ENCODE results near the gene NF2.

Gene NF2

DNA sequence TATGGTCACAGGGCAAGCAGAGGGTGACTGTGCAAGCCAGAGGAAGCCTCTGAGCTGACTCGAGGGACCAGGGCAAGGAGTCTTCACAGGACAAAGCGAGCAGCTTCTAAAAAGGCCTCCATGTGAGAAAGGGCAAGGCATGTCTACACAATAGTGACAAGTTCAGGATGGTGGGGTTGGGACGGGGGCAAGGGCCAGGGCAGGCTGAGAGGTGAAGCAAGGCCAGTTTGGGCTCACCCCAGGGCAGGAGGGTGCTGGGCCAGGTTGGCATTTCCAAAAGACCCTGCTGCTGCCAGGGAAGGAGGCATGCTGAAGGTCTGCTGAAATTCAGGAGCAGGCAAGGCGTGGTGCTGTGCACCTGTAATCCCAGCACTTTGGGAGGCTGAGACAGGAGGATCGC lies 104.0 kb downstream of the NF2 start:
- no peak overlapping the region for H4K8ac ChIP-seq (ENCODE audit: low read length)
- H2BK120ac ChIP-seq (ENCODE audit: low read depth, low read length): no peak overlapping the region
- H3K27ac ChIP-seq (ENCODE audit: low read length, poor library complexity, severe bottlenecking): no peak overlapping the region
- H3K4me1 ChIP-seq (ENCODE audit: control insufficient read depth, insufficient read depth, low read depth, low read length): peaks cover 31% of the 10 kb centered on the region
- H2BK5ac ChIP-seq (ENCODE audit: low read depth, low read length, poor library complexity, severe bottlenecking): no peak overlapping the region
- 89% methylated on average over 5 of the region's 5 CpGs for WGBS
- no peak overlapping the region for H2BK15ac ChIP-seq (ENCODE audit: low read depth, poor library complexity, severe bottlenecking)
- no peaks in the 10 kb centered on the region for H3K9me3 ChIP-seq (ENCODE audit: control insufficient read depth, low read length)
- no peak overlapping the region for H3K4me2 ChIP-seq (ENCODE audit: low read length, poor library complexity, severe bottlenecking)
- H3K9ac ChIP-seq (ENCODE audit: low read length): no peak overlapping the region
- H4K91ac ChIP-seq (ENCODE audit: low read length): no peak overlapping the region
- no peak overlapping the region for H2AFZ ChIP-seq (ENCODE audit: low read depth, low read length)
- H3K4ac ChIP-seq (ENCODE audit: low read depth in 1 of 2, low read length in 2 of 2): no peak overlapping the region
- no peaks in the 10 kb centered on the region for H3K79me1 ChIP-seq (replicated peaks; ENCODE audit: low read length, poor library complexity, severe bottlenecking)
- H3K14ac ChIP-seq (ENCODE audit: low read length in 2 of 2): no peak overlapping the region
- no peak overlapping the region for H2BK12ac ChIP-seq (ENCODE audit: low read length in 2 of 2)
- H3K23ac ChIP-seq (ENCODE audit: low read length in 2 of 2): no peak overlapping the region
- H2AK5ac ChIP-seq (ENCODE audit: low read length, severe bottlenecking): no peak overlapping the region
- H3K4me3 ChIP-seq (ENCODE audit: insufficient read depth in 1 of 2, low read depth in 1 of 2, low read length in 2 of 2): no peak overlapping the region
- no peaks in the 10 kb centered on the region for H3K36me3 ChIP-seq (ENCODE audit: control insufficient read depth in 1 of 2, insufficient read depth in 2 of 2, low read depth in 1 of 2, low read length in 2 of 2)
- H3K18ac ChIP-seq (ENCODE audit: low read depth in 1 of 2, low read length in 2 of 2): no peak overlapping the region
- peaks cover 36 to 91% of the 10 kb centered on the region in 2 experiments for H3K27me3 ChIP-seq (ENCODE audit: control insufficient read depth in 1 of 2, insufficient read depth in 1 of 2, low read length in 2 of 2)
- DNase-seq: no peak

DNA sequence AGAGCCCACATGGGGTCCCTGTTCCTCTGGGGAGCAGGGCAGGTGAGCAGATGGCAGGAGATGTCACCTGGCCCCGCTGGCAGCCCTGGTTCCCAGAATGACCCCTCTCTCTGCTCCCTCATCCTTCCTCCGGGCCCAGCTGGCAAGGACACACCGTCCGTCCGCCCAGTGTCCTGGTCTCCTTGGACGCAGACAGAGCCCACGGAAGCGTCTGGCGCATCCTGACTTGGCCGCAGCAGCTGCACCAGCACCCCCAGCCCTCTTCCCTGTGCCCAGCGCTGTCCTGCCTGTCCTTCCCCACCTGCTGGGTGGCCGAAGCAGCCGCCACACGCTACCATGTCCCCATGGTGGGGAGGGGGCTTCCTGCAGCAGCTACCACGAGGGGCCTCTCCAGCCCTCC lies 106.8 kb downstream of the NF2 start:
- Histone ChIP-seq H3K4me2 (ENCODE audit: low read length, poor library complexity, severe bottlenecking) (no peak overlapping the region), H3K4me3 (ENCODE audit: insufficient read depth in 1 of 2, low read depth in 1 of 2, low read length in 2 of 2) (no peak overlapping the region), H4K8ac (ENCODE audit: low read length) (no peak overlapping the region), H3K27me3 (ENCODE audit: control insufficient read depth in 1 of 2, insufficient read depth in 1 of 2, low read length in 2 of 2) (peaks cover 59 to 93% of the 10 kb centered on the region in 2 experiments), H3K79me1 (replicated peaks; ENCODE audit: low read length, poor library complexity, severe bottlenecking) (no peaks in the 10 kb centered on the region), H2BK120ac (ENCODE audit: low read depth, low read length) (no peak overlapping the region), H3K4me1 (ENCODE audit: control insufficient read depth, insufficient read depth, low read depth, low read length) (peaks cover 6% of the 10 kb centered on the region), H3K9ac (ENCODE audit: low read length) (no peak overlapping the region), H3K18ac (ENCODE audit: low read depth in 1 of 2, low read length in 2 of 2) (no peak overlapping the region), H3K14ac (ENCODE audit: low read length in 2 of 2) (no peak overlapping the region), H2AFZ (ENCODE audit: low read depth, low read length) (no peak overlapping the region), H3K36me3 (ENCODE audit: control insufficient read depth in 1 of 2, insufficient read depth in 2 of 2, low read depth in 1 of 2, low read length in 2 of 2) (no peaks in the 10 kb centered on the region), H2BK5ac (ENCODE audit: low read depth, low read length, poor library complexity, severe bottlenecking) (no peak overlapping the region), H4K91ac (ENCODE audit: low read length) (no peak overlapping the region), H2BK12ac (ENCODE audit: low read length in 2 of 2) (no peak overlapping the region), H3K9me3 (ENCODE audit: control insufficient read depth, low read length) (no peaks in the 10 kb centered on the region), H3K4ac (ENCODE audit: low read depth in 1 of 2, low read length in 2 of 2) (no peak overlapping the region), H3K23ac (ENCODE audit: low read length in 2 of 2) (no peak overlapping the region), H2AK5ac (ENCODE audit: low read length, severe bottlenecking) (no peak overlapping the region), H3K27ac (ENCODE audit: low read length, poor library complexity, severe bottlenecking) (no peak overlapping the region), H2BK15ac (ENCODE audit: low read depth, poor library complexity, severe bottlenecking) (no peak overlapping the region)
- no peak for DNase-seq
- WGBS: 78% methylated on average over 15 of the region's 15 CpGs

DNA sequence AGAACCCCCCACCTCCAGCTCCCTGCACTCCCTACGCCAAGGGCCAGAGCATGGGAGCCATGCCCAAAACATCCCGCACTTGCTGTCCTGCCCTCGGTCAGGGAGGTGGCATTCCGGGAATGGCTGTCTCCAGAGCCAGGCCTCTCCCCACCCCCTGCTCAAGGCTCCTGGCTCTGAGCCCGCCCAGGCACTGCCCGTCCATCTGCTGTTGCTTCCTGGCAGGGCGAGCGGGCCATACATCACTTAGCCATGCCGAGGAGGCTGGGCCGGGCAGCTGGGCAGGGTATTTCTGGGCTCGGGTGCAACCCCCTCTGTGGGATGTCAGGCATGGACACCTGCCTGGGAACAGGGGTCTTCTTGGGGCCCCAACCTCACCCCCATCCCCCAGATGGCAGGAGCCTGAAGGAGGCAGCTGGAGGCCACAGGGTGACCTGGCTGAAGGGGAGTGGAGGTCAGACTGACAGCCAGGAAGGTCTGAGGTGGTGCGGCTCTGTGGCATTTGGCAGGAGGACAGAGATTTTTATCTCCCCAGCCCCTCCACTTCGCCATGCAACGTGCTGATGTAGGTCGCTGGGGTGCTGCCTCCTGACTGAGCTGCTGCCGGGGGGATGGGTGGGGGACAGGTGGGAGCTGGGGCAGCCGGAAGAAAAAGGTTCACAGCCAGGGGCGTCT lies 107.6 kb downstream of the NF2 start:
- Histone ChIP-seq H3K4me2 (ENCODE audit: low read length, poor library complexity, severe bottlenecking) (no peak overlapping the region), H2BK15ac (ENCODE audit: low read depth, poor library complexity, severe bottlenecking) (no peak overlapping the region), H3K4me3 (ENCODE audit: insufficient read depth in 1 of 2, low read depth in 1 of 2, low read length in 2 of 2) (no peak overlapping the region), H3K79me1 (replicated peaks; ENCODE audit: low read length, poor library complexity, severe bottlenecking) (no peaks in the 10 kb centered on the region), H3K9ac (ENCODE audit: low read length) (no peak overlapping the region), H3K36me3 (ENCODE audit: control insufficient read depth in 1 of 2, insufficient read depth in 2 of 2, low read depth in 1 of 2, low read length in 2 of 2) (no peaks in the 10 kb centered on the region), H3K9me3 (ENCODE audit: control insufficient read depth, low read length) (no peaks in the 10 kb centered on the region), H3K18ac (ENCODE audit: low read depth in 1 of 2, low read length in 2 of 2) (no peak overlapping the region), H2AK5ac (ENCODE audit: low read length, severe bottlenecking) (no peak overlapping the region), H4K8ac (ENCODE audit: low read length) (no peak overlapping the region), H3K23ac (ENCODE audit: low read length in 2 of 2) (no peak overlapping the region), H3K27me3 (ENCODE audit: control insufficient read depth in 1 of 2, insufficient read depth in 1 of 2, low read length in 2 of 2) (peaks cover 68 to 93% of the 10 kb centered on the region in 2 experiments), H3K14ac (ENCODE audit: low read length in 2 of 2) (no peak overlapping the region), H4K91ac (ENCODE audit: low read length) (no peak overlapping the region), H3K27ac (ENCODE audit: low read length, poor library complexity, severe bottlenecking) (no peak overlapping the region), H3K4me1 (ENCODE audit: control insufficient read depth, insufficient read depth, low read depth, low read length) (no peaks in the 10 kb centered on the region), H3K4ac (ENCODE audit: low read depth in 1 of 2, low read length in 2 of 2) (no peak overlapping the region), H2BK12ac (ENCODE audit: low read length in 2 of 2) (no peak overlapping the region), H2BK120ac (ENCODE audit: low read depth, low read length) (no peak overlapping the region), H2BK5ac (ENCODE audit: low read depth, low read length, poor library complexity, severe bottlenecking) (no peak overlapping the region), H2AFZ (ENCODE audit: low read depth, low read length) (no peak overlapping the region)
- DNase-seq: no peak
- 78% methylated on average over 11 of the region's 18 CpGs for WGBS

DNA sequence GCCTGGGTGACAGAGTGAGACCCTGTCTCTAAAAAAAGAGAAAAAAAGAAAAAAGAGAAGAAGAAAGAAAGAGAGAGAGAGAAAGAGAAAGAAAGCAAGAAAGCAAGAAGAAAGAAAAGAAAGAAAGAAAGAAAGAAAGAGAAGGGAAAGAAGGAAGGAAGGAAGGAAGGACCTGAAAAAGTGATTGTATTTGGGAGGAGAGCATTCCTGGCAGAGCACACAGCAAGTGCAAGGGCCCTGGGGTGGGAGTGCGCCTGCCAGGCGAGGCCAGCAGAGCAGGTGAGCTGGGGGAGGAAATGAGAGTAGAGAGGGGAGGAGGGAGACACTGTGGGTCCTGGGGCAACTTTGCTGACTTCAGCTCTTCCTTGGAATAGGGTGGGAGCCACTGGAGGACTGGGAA lies 108.7 kb downstream of the NF2 start:
- Histone ChIP-seq H3K23ac (ENCODE audit: low read length in 2 of 2) (no peak overlapping the region), H3K36me3 (ENCODE audit: control insufficient read depth in 1 of 2, insufficient read depth in 2 of 2, low read depth in 1 of 2, low read length in 2 of 2) (no peaks in the 10 kb centered on the region), H3K27ac (ENCODE audit: low read length, poor library complexity, severe bottlenecking) (no peak overlapping the region), H2AFZ (ENCODE audit: low read depth, low read length) (no peak overlapping the region), H3K9me3 (ENCODE audit: control insufficient read depth, low read length) (no peaks in the 10 kb centered on the region), H3K4me3 (ENCODE audit: insufficient read depth in 1 of 2, low read depth in 1 of 2, low read length in 2 of 2) (no peak overlapping the region), H3K18ac (ENCODE audit: low read depth in 1 of 2, low read length in 2 of 2) (no peak overlapping the region), H3K79me1 (replicated peaks; ENCODE audit: low read length, poor library complexity, severe bottlenecking) (no peaks in the 10 kb centered on the region), H3K4me1 (ENCODE audit: control insufficient read depth, insufficient read depth, low read depth, low read length) (no peaks in the 10 kb centered on the region), H2AK5ac (ENCODE audit: low read length, severe bottlenecking) (no peak overlapping the region), H3K9ac (ENCODE audit: low read length) (no peak overlapping the region), H2BK120ac (ENCODE audit: low read depth, low read length) (no peak overlapping the region), H3K27me3 (ENCODE audit: control insufficient read depth in 1 of 2, insufficient read depth in 1 of 2, low read length in 2 of 2) (peaks cover 69 to 93% of the 10 kb centered on the region in 2 experiments), H2BK5ac (ENCODE audit: low read depth, low read length, poor library complexity, severe bottlenecking) (no peak overlapping the region), H3K4ac (ENCODE audit: low read depth in 1 of 2, low read length in 2 of 2) (no peak overlapping the region), H3K4me2 (ENCODE audit: low read length, poor library complexity, severe bottlenecking) (no peak overlapping the region), H2BK15ac (ENCODE audit: low read depth, poor library complexity, severe bottlenecking) (no peak overlapping the region), H4K91ac (ENCODE audit: low read length) (no peak overlapping the region), H3K14ac (ENCODE audit: low read length in 2 of 2) (no peak overlapping the region), H2BK12ac (ENCODE audit: low read length in 2 of 2) (no peak overlapping the region), H4K8ac (ENCODE audit: low read length) (no peak overlapping the region)
- WGBS: 88% methylated on average over 2 of the region's 2 CpGs
- DNase-seq: no peak

Measured in mesenchymal stem cell (in vitro differentiated cells and primary cell).